GM20000 (cell line): ENCODE results near the gene MDFI.
"Not testable (repeated sequence)": the region's sequence is repeated elsewhere in the genome, so short reads cannot be mapped to it uniquely, and the experiment has no call there.

ENCODE experiments used
- DNase-seq: peaks from one replicate; pipeline ENCODE4 v3.0.0; 2012; ENCODE audit warnings: low spot score
- CTCF ChIP-seq: IDR thresholded peaks from 2 replicates; pipeline ENCODE4 v1.5.1; 2012; ENCODE audit warnings: mild to moderate bottlenecking, control low read depth; ENCODE audit errors: extremely low read depth, missing control alignments

Gene MDFI

GRCh38 chr6:41615311-41615710 is 23.0 kb upstream of the MDFI start:
- TF ChIP-seq CTCF = no peak
- DNase-seq = no peak

- TF ChIP-seq CTCF = no peak
- no peak for DNase-seq
Observed at GRCh38 chr6:41618598-41618997, 19.7 kb upstream of the MDFI start.

GRCh38 chr6:41619193-41619592 is 19.1 kb upstream of the MDFI start:
- not testable (repeated sequence) for DNase-seq

GRCh38 chr6:41621367-41621766 is 16.9 kb upstream of the MDFI start:
- TF ChIP-seq CTCF = no peak
- DNase-seq = no peak

- DNase-seq = no peak
- no peak for TF ChIP-seq CTCF
Observed at GRCh38 chr6:41621802-41622201, 16.5 kb upstream of the MDFI start.

GRCh38 chr6:41622206-41622988 is 15.9 kb upstream of the MDFI start:
- TF ChIP-seq CTCF = no peak
- no peak for DNase-seq

GRCh38 chr6:41623330-41623729 is 14.9 kb upstream of the MDFI start:
- DNase-seq = no peak
- TF ChIP-seq CTCF = no peak
